Endodermal cell (in vitro differentiated cells): ENCODE results near the gene CORIN. TPM values are rescaled to one million over a fixed set of nuclear protein-coding genes. Genes with fewer than 3 reads are reported as not detected.

Experiments used
- DNase-seq: peaks from one replicate; pipeline ENCODE4 v3.0.0-alpha.2; 2017
- H3K27ac ChIP-seq: 2 replicates; pipeline ENCODE4 v1.5.1; 2013; ENCODE audit warnings: mild to moderate bottlenecking, low read depth, low read length, moderate library complexity
- H3K27me3 ChIP-seq: 2 replicates; pipeline ENCODE4 v1.6.1; 2013; ENCODE audit warnings: mild to moderate bottlenecking, low read length, moderate library complexity; ENCODE audit not compliant: insufficient read depth, control insufficient read depth, poor library complexity, severe bottlenecking
- H3K36me3 ChIP-seq: 2 replicates; pipeline ENCODE4 v1.7.0; 2013; ENCODE audit warnings: mild to moderate bottlenecking, low read length, moderate library complexity; ENCODE audit not compliant: control insufficient read depth, insufficient read depth
- H3K4me1 ChIP-seq: one replicate; pipeline ENCODE4 v1.7.0; 2013; ENCODE audit warnings: low read length; ENCODE audit not compliant: control insufficient read depth, insufficient read depth
- H3K4me3 ChIP-seq: 2 replicates; pipeline ENCODE4 v1.5.1; 2013; ENCODE audit warnings: mild to moderate bottlenecking, low read length, moderate library complexity
- H3K9ac ChIP-seq: 2 replicates; pipeline ENCODE4 v1.6.1; 2013; ENCODE audit warnings: mild to moderate bottlenecking, low read length, moderate library complexity; ENCODE audit not compliant: poor library complexity, severe bottlenecking; ENCODE audit errors: extremely low read depth
- H3K9me3 ChIP-seq: 2 replicates; pipeline ENCODE4 v1.6.1; 2013; ENCODE audit warnings: mild to moderate bottlenecking, low read length, moderate library complexity; ENCODE audit not compliant: control insufficient read depth
- H3K27ac Mint-ChIP-seq: 2 replicates; pipeline ENCODE4 v1.8.0; 2020; ENCODE audit warnings: mixed read lengths
- H3K27me3 Mint-ChIP-seq: 2 replicates; pipeline ENCODE4 v1.8.0; 2021; ENCODE audit warnings: mild to moderate bottlenecking, mixed read lengths; ENCODE audit not compliant: insufficient read depth
- H3K36me3 Mint-ChIP-seq: 2 replicates; pipeline ENCODE4 v1.8.0; 2020; ENCODE audit warnings: low read depth, mixed read lengths
- H3K4me1 Mint-ChIP-seq: 2 replicates; pipeline ENCODE4 v1.8.0; 2020; ENCODE audit warnings: mixed read lengths
- H3K4me3 Mint-ChIP-seq: 2 replicates; pipeline ENCODE4 v1.8.0; 2020; ENCODE audit warnings: mild to moderate bottlenecking, moderate library complexity, mixed read lengths
- H3K9me3 Mint-ChIP-seq: 2 replicates; pipeline ENCODE4 v1.8.0; 2020; ENCODE audit warnings: mild to moderate bottlenecking, mixed read lengths
- WGBS, 2 experiments: methylation state at CpG; one replicate each; pipeline versions ENCODE4 v1.1.5 to v1.1.7; 2013; ENCODE audit warnings: missing lambda C conversion rate in 2 of 2, mixed read lengths in 1 of 2; ENCODE audit not compliant: insufficient coverage in 1 of 2, insufficient read length in 1 of 2; 5-methylcytosine and 5-hydroxymethylcytosine counted together
- total RNA-seq, 2 donors: library from RNA; stranded (reverse); fragmentation: NEBNext Ultra II Directional in 1 of 2; extraction: Animal tissue kit (Norgen Biotek cat#: 25700) in 1 of 2; gene quantifications; 2 replicates in 1 of 2; 3 replicates in 1 of 2; pipeline ENCODE4 v1.2.1, GENCODE V29; 2021
- TF ChIP-seq, protein P1 (sequence below): fragments of 200-600 bp; sonication (generic); conservative IDR thresholded peaks from 2 replicates; pipeline ENCODE4 v1.5.0; 2021; ENCODE audit warnings: antibody characterized with exemption, mild to moderate bottlenecking

CORIN gene
- total RNA-seq, 2 donors from 2014 or later = 0.53 TPM; not detected in 1

- peak; percentile 87 for DNase-seq
- Mint-ChIP-seq H3K27ac (peak overlapping the region; percentile 22), H3K9me3 (no peaks in the 10 kb centered on the region), H3K36me3 (no peaks in the 10 kb centered on the region), H3K4me1 (peaks cover 12% of the 10 kb centered on the region), H3K4me3 (no peak overlapping the region), H3K27me3 (peaks cover 1% of the 10 kb centered on the region)
- Histone ChIP-seq H3K36me3 (no peaks in the 10 kb centered on the region), H3K9ac (no peak overlapping the region), H3K27me3 (no peaks in the 10 kb centered on the region), H3K4me3 (no peak overlapping the region), H3K9me3 (no peaks in the 10 kb centered on the region), H3K27ac (peak overlapping the region; percentile 40), H3K4me1 (no peaks in the 10 kb centered on the region)
- 45 to 62% methylated on average over 8 to 11 of the region's 11 CpGs for WGBS, 2 experiments
- TF ChIP-seq, protein P1, sequence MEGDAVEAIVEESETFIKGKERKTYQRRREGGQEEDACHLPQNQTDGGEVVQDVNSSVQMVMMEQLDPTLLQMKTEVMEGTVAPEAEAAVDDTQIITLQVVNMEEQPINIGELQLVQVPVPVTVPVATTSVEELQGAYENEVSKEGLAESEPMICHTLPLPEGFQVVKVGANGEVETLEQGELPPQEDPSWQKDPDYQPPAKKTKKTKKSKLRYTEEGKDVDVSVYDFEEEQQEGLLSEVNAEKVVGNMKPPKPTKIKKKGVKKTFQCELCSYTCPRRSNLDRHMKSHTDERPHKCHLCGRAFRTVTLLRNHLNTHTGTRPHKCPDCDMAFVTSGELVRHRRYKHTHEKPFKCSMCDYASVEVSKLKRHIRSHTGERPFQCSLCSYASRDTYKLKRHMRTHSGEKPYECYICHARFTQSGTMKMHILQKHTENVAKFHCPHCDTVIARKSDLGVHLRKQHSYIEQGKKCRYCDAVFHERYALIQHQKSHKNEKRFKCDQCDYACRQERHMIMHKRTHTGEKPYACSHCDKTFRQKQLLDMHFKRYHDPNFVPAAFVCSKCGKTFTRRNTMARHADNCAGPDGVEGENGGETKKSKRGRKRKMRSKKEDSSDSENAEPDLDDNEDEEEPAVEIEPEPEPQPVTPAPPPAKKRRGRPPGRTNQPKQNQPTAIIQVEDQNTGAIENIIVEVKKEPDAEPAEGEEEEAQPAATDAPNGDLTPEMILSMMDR = peak; percentile 76
These were observed 133.1 kb downstream of the CORIN start for GRCh38 chr4:47704693-47705325.

DNA sequence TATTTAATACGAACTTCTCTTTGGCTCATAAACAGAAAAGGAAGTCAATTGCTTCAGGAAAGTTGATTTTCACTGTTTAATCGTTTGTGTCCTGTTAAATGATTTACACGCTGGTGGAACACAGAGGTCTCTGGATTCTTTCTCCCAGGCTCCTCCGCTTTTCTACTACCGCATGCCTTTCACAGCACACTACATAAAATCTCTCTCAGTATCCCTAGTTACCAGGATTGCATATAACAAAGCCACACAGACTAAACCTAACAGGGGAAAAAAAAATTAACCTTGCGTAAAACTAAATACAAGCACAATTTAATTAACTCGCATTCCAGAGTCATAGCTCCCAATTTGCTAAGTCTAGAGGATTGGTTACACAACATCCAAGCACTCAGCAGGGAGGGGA is 133.9 kb downstream of the CORIN start:
- no peak for DNase-seq
- no peak overlapping the region for H3K27ac Mint-ChIP-seq
- 80 to 91% methylated on average over 1 to 7 of the region's 7 CpGs for WGBS, 2 experiments

GRCh38 chr4:47703008-47703407 is 134.9 kb downstream of the CORIN start:
- H3K27me3 ChIP-seq = no peaks in the 10 kb centered on the region
- H3K9ac ChIP-seq = no peak overlapping the region
- H3K27ac Mint-ChIP-seq = no peak overlapping the region
- H3K4me1 ChIP-seq = no peaks in the 10 kb centered on the region
- no peak overlapping the region for H3K4me3 Mint-ChIP-seq
- H3K36me3 Mint-ChIP-seq = no peaks in the 10 kb centered on the region
- 76 to 83% methylated on average over 1 to 5 of the region's 5 CpGs for WGBS, 2 experiments
- TF ChIP-seq, protein P1 = no peak
- peak; percentile 57 for DNase-seq
- no peaks in the 10 kb centered on the region for H3K9me3 ChIP-seq
- no peak overlapping the region for H3K4me3 ChIP-seq
- no peaks in the 10 kb centered on the region for H3K9me3 Mint-ChIP-seq
- H3K27me3 Mint-ChIP-seq = peaks cover 1% of the 10 kb centered on the region
- peaks cover 12% of the 10 kb centered on the region for H3K4me1 Mint-ChIP-seq
- H3K36me3 ChIP-seq = no peaks in the 10 kb centered on the region
- no peak overlapping the region for H3K27ac ChIP-seq

More for the DNA sequence above, 133.9 kb downstream of the CORIN start:
- TF ChIP-seq, protein P1 = no peak
- H3K4me1 ChIP-seq = no peaks in the 10 kb centered on the region
- Mint-ChIP-seq H3K9me3 (no peaks in the 10 kb centered on the region), H3K36me3 (no peaks in the 10 kb centered on the region), H3K4me3 (no peak overlapping the region), H3K4me1 (peaks cover 12% of the 10 kb centered on the region), H3K27me3 (peaks cover 1% of the 10 kb centered on the region)
- no peaks in the 10 kb centered on the region for H3K36me3 ChIP-seq
- H3K27ac ChIP-seq = peak overlapping the region; percentile 40
- H3K4me3 ChIP-seq = no peak overlapping the region
- no peaks in the 10 kb centered on the region for H3K27me3 ChIP-seq
- H3K9ac ChIP-seq = no peak overlapping the region
- no peaks in the 10 kb centered on the region for H3K9me3 ChIP-seq
